GM12875 (cell line): ENCODE data around the gene C10orf71.

Experiments
- H3K4me3 ChIP-seq: one replicate; pipeline ENCODE4 v1.5.1; 2011; ENCODE audit warnings: low read depth, low read length, control low read depth
- TF ChIP-seq, protein P1 (sequence below): IDR thresholded peaks from 2 replicates; pipeline ENCODE4 v1.5.1; 2011; ENCODE audit warnings: low read depth, mild to moderate bottlenecking, control low read depth, inconsistent platforms, low read length, moderate library complexity, borderline replicate concordance; ENCODE audit not compliant: insufficient read depth

The C10orf71 gene

DNA sequence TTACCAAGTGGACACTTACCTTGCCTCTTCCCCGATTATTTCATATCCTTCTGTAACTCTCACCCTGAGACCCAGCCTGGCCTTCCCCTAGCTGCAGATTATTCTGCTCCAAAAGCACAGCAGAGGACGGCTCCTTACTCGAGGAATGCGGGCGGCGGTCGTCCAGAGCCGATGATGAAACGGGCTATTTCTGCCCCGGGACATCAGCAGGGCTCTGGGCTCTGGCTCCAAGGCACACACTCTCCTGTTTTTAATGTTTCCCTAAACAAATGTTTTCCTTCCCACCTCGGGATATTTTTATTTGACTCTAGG is 343 bp upstream of the C10orf71 start:
- TF ChIP-seq, protein P1, sequence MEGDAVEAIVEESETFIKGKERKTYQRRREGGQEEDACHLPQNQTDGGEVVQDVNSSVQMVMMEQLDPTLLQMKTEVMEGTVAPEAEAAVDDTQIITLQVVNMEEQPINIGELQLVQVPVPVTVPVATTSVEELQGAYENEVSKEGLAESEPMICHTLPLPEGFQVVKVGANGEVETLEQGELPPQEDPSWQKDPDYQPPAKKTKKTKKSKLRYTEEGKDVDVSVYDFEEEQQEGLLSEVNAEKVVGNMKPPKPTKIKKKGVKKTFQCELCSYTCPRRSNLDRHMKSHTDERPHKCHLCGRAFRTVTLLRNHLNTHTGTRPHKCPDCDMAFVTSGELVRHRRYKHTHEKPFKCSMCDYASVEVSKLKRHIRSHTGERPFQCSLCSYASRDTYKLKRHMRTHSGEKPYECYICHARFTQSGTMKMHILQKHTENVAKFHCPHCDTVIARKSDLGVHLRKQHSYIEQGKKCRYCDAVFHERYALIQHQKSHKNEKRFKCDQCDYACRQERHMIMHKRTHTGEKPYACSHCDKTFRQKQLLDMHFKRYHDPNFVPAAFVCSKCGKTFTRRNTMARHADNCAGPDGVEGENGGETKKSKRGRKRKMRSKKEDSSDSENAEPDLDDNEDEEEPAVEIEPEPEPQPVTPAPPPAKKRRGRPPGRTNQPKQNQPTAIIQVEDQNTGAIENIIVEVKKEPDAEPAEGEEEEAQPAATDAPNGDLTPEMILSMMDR = no peak
- H3K4me3 ChIP-seq = no peak overlapping the region

GRCh38 chr10:49299816-49300139 is 808 bp downstream of the C10orf71 start:
- TF ChIP-seq, protein P1 = no peak
- no peak overlapping the region for H3K4me3 ChIP-seq

DNA sequence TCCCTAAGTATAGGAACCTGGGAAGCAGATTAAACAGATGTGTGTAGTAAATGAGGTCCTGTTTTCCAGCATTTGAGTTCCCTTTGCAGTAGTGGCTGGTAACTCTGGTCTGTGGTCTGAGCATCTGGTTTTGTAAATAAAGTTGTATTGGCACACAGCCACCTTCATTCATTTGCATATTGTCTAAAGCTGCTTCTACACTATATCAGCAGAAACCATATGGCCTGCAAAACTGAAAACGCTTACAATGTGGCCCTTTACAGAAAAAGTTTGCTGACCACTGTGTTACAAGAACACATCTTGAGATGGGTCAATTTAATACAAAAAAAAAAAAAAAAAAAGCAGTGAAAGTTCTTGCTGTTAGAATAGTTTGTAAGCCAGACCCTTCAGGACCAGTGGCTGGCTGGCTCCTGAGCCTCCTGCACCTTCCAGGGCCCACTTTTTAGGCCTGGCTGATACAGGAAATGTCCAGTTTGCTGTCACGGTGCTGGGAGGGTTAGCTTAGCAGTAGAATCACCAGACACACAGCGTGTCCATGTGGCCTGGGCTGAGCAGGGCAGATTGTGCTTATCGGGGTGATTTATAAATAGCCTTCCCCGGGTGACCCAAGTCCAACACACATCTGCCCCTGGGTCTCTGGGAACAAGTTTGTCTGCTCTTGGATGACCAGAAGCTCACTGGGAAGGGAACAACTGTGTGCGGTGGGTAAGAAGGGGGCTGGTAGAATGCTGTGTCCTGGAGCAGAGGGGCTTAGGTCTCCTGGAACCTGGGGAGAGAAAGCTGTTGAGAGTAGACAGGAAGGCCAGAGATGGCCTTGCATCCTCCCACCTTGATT is 1.4 kb downstream of the C10orf71 start:
- no peak overlapping the region for H3K4me3 ChIP-seq
- TF ChIP-seq, protein P1 = no peak

GRCh38 chr10:49301302-49301701 is 2.3 kb downstream of the C10orf71 start:
- TF ChIP-seq, protein P1 = no peak

GRCh38 chr10:49302088-49302487 is 3.1 kb downstream of the C10orf71 start:
- TF ChIP-seq, protein P1 = no peak
- H3K4me3 ChIP-seq = no peak overlapping the region

More at GRCh38 chr10:49301302-49301701, 2.3 kb downstream of the C10orf71 start:
- no peak overlapping the region for H3K4me3 ChIP-seq

GRCh38 chr10:49303711-49304110 is 4.7 kb downstream of the C10orf71 start:
- TF ChIP-seq, protein P1 = no peak
- no peak overlapping the region for H3K4me3 ChIP-seq

DNA sequence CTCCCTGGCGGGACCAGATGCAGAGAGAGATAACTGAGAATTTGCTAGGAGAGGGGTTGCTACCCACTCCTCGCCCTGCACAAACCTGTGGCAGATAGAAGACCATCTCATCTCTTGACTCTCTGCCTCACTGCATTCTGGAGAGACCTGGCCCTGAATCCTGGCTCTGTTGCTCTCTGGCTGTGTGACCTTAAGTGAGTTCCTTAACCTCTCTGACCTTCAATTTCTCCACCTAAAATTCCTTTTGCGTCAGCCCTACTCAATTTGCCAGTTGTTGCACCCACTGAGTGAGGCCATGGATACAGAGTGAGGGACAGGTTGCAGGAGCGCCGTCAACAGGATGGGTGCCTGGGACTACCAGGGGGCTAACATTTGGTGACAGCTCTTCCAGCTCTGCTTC is 5.2 kb downstream of the C10orf71 start:
- H3K4me3 ChIP-seq = no peak overlapping the region
- TF ChIP-seq, protein P1 = no peak
